Measurements from ENCODE around the gene PLCD3. TPM values are rescaled to one million over a fixed set of nuclear protein-coding genes. Genes with fewer than 3 reads are reported as not detected.

Gene PLCD3
- polyA plus RNA-seq, 1 of the 3 experiments (the other 2 are of a cell fraction), result 59.7 TPM

GRCh38 chr17:45110676-45111611 is 21.4 kb downstream of the PLCD3 start:
- ChIA-PET POLR2A (no interaction called here), CTCF (interaction anchor here (0.6 to 4.2 kb wide), 7 partner anchors 11 to 204 kb away, joined by 3 to 46 read pairs (median 7); partner anchors contain the start of genes ACBD4 and PLCD3)
- Histone ChIP-seq H3K4me1 (ENCODE audit: control insufficient read depth in 1 of 2, insufficient read depth in 2 of 2, low read depth in 1 of 2, low read length in 1 of 2) (peaks cover 0 to 13% of the 10 kb centered on the region in 2 experiments; a peak in 1 of 4 replicates), H2AFZ (ENCODE audit: low read depth) (no peak overlapping the region), H3K4me3 (ENCODE audit: low read depth in 2 of 2, low read length in 1 of 2) (no peak overlapping the region), H3K9me2 (no peaks in the 10 kb centered on the region), H4K20me1 (ENCODE audit: insufficient read depth) (no peaks in the 10 kb centered on the region), H3K9me3 (no peaks in the 10 kb centered on the region), H3K79me2 (ENCODE audit: insufficient read depth) (no peaks in the 10 kb centered on the region), H3K36me3 (replicated peaks in 1 of 2; ENCODE audit: control insufficient read depth in 1 of 2, insufficient read depth in 2 of 2, low read length in 1 of 2) (peaks cover 0 to 38% of the 10 kb centered on the region in 2 experiments), H3K9ac (no peak overlapping the region), H3F3A (replicated peaks; ENCODE audit: insufficient read depth) (peaks cover 5% of the 10 kb centered on the region), H3K27ac (ENCODE audit: low read depth in 2 of 2, low read length in 1 of 2) (no peak overlapping the region), H3K4me2 (no peak overlapping the region), H3K27me3 (ENCODE audit: insufficient read depth) (no peaks in the 10 kb centered on the region)
- TF ChIP-seq USF2 (IDR thresholded peaks at IDR 0.05; ENCODE audit: borderline replicate concordance, low read depth, low read length) (no peak), SIN3A (IDR thresholded peaks at IDR 0.05; ENCODE audit: borderline replicate concordance, low read depth, low read length) (no peak), RFX5 (IDR thresholded peaks at IDR 0.05; ENCODE audit: low read length) (no peak), EZH2phosphoT487 (IDR thresholded peaks at IDR 0.05; ENCODE audit: borderline replicate concordance, low read depth) (no peak), NRF1 (IDR thresholded peaks at IDR 0.05; ENCODE audit: low read depth, low read length) (no peak)
- DNase-seq, result peak; percentile 36
- 90% methylated on average over 12 of the region's 16 CpGs for WGBS (ENCODE audit: low lambda C conversion rate)

- TF ChIP-seq MAX (IDR thresholded peaks at IDR 0.05; ENCODE audit: low read depth) (no peak), MEF2A (IDR thresholded peaks at IDR 0.05; ENCODE audit: borderline replicate concordance, low read depth) (no peak), RFX5 (IDR thresholded peaks at IDR 0.05; ENCODE audit: low read length) (no peak), FOXJ3 (CRISPR knock-in tag; IDR thresholded peaks at IDR 0.05) (no peak), SIN3A (IDR thresholded peaks at IDR 0.05; ENCODE audit: borderline replicate concordance, low read depth, low read length) (no peak), RAD21 (IDR thresholded peaks at IDR 0.05; ENCODE audit: low read length) (peak; percentile 46), NFIC (IDR thresholded peaks at IDR 0.05; ENCODE audit: borderline replicate concordance) (0 out of 2 replicates have a peak, but pooled peaks have one; percentile 10)
- POLR2A ChIA-PET, result no interaction called here
- Histone ChIP-seq H4K20me1 (ENCODE audit: insufficient read depth) (no peaks in the 10 kb centered on the region), H3K4me2 (no peak overlapping the region), H3K79me2 (ENCODE audit: insufficient read depth) (no peaks in the 10 kb centered on the region), H3K27ac (ENCODE audit: low read depth in 2 of 2, low read length in 1 of 2) (peak overlapping the region; percentile 9 to 18; a peak in 2 of 4 replicates), H3K27me3 (ENCODE audit: insufficient read depth) (no peaks in the 10 kb centered on the region), H3K36me3 (replicated peaks in 1 of 2; ENCODE audit: control insufficient read depth in 1 of 2, insufficient read depth in 2 of 2, low read length in 1 of 2) (peaks cover 1 to 56% of the 10 kb centered on the region in 2 experiments), H3K9me2 (no peaks in the 10 kb centered on the region), H3K4me1 (ENCODE audit: control insufficient read depth in 1 of 2, insufficient read depth in 2 of 2, low read depth in 1 of 2, low read length in 1 of 2) (peaks cover 0 to 5% of the 10 kb centered on the region in 2 experiments; a peak in 1 of 4 replicates), H3F3A (replicated peaks; ENCODE audit: insufficient read depth) (peaks cover 5% of the 10 kb centered on the region), H3K9ac (no peak overlapping the region), H2AFZ (ENCODE audit: low read depth) (no peak overlapping the region), H3K4me3 (ENCODE audit: low read depth in 2 of 2, low read length in 1 of 2) (no peak overlapping the region), H3K9me3 (no peaks in the 10 kb centered on the region)
- no peak for DNase-seq
- CTCF ChIA-PET, result interaction anchor here (0.9 to 4.2 kb wide), 11 partner anchors 10 to 329 kb away, joined by 3 to 46 read pairs (median 6); partner anchors contain the start of genes ACBD4 and PLCD3
- WGBS (ENCODE audit: low lambda C conversion rate), result 84% methylated on average over 10 of the region's 12 CpGs
Observed at GRCh38 chr17:45108595-45109521, 23.5 kb downstream of the PLCD3 start.
